ENCODE results near the gene SGF29. TPM values are rescaled to one million over a fixed set of nuclear protein-coding genes. Genes with fewer than 3 reads are reported as not detected.
"Not testable (repeated sequence)": the region's sequence is repeated elsewhere in the genome, so short reads cannot be mapped to it uniquely, and the experiment has no call there.

SGF29 gene
- total RNA-seq, 2 donors from 2014 or later: 42.4 to 60.0 TPM

GRCh38 chr16:28540346-28540745 is 13.4 kb upstream of the SGF29 start:
- H3K27ac Mint-ChIP-seq: no peak overlapping the region
- H3K27me3 Mint-ChIP-seq (ENCODE audit: low read depth): no peaks in the 10 kb centered on the region
- peaks cover 14% of the 10 kb centered on the region for H3K4me1 Mint-ChIP-seq (ENCODE audit: low read depth)
- no peak overlapping the region for H3K4me3 Mint-ChIP-seq
- H3K9me3 Mint-ChIP-seq: no peaks in the 10 kb centered on the region
- ATAC-seq (replicated peaks in 1 of 2) (no peak), DNase-seq (no peak)
- no peaks in the 10 kb centered on the region for H3K36me3 Mint-ChIP-seq (ENCODE audit: insufficient read depth in 2 of 2)

- Mint-ChIP-seq H3K9me3 (no peaks in the 10 kb centered on the region), H3K27ac (no peak overlapping the region), H3K27me3 (ENCODE audit: low read depth) (no peaks in the 10 kb centered on the region), H3K4me3 (no peak overlapping the region), H3K36me3 (ENCODE audit: insufficient read depth in 2 of 2) (no peaks in the 10 kb centered on the region), H3K4me1 (ENCODE audit: low read depth) (peaks cover 9% of the 10 kb centered on the region)
- no peak for ATAC-seq (replicated peaks in 1 of 2)
- DNase-seq: no peak
Measured at GRCh38 chr16:28542646-28543045, 11.1 kb upstream of the SGF29 start.

- DNase-seq: no peak
- no peaks in the 10 kb centered on the region for H3K27me3 Mint-ChIP-seq (ENCODE audit: low read depth)
- H3K27ac Mint-ChIP-seq: no peak overlapping the region
- H3K9me3 Mint-ChIP-seq: no peaks in the 10 kb centered on the region
- ATAC-seq (replicated peaks in 1 of 2): no peak
- H3K4me1 Mint-ChIP-seq (ENCODE audit: low read depth): peaks cover 9% of the 10 kb centered on the region
- no peaks in the 10 kb centered on the region for H3K36me3 Mint-ChIP-seq (ENCODE audit: insufficient read depth in 2 of 2)
- H3K4me3 Mint-ChIP-seq: no peak overlapping the region
Measured at GRCh38 chr16:28543072-28543471, 10.6 kb upstream of the SGF29 start.

GRCh38 chr16:28544998-28545397 is 8.7 kb upstream of the SGF29 start:
- H3K4me3 Mint-ChIP-seq: no peak overlapping the region
- H3K9me3 Mint-ChIP-seq: no peaks in the 10 kb centered on the region
- no peaks in the 10 kb centered on the region for H3K27me3 Mint-ChIP-seq (ENCODE audit: low read depth)
- peaks cover 9% of the 10 kb centered on the region for H3K4me1 Mint-ChIP-seq (ENCODE audit: low read depth)
- DNase-seq (no peak), ATAC-seq (replicated peaks in 1 of 2) (no peak)
- no peaks in the 10 kb centered on the region for H3K36me3 Mint-ChIP-seq (ENCODE audit: insufficient read depth in 2 of 2)
- H3K27ac Mint-ChIP-seq: no peak overlapping the region

- not testable (repeated sequence) for H3K9me3 Mint-ChIP-seq; ATAC-seq (replicated peaks in 1 of 2); H3K27me3 Mint-ChIP-seq (ENCODE audit: low read depth); H3K4me1 Mint-ChIP-seq (ENCODE audit: low read depth); H3K4me3 Mint-ChIP-seq; DNase-seq; H3K36me3 Mint-ChIP-seq (ENCODE audit: insufficient read depth in 2 of 2); H3K27ac Mint-ChIP-seq
Measured at GRCh38 chr16:28545964-28546363, 7.8 kb upstream of the SGF29 start.

- peaks cover 9% of the 10 kb centered on the region for H3K4me1 Mint-ChIP-seq (ENCODE audit: low read depth)
- H3K27ac Mint-ChIP-seq: no peak overlapping the region
- no peaks in the 10 kb centered on the region for H3K36me3 Mint-ChIP-seq (ENCODE audit: insufficient read depth in 2 of 2)
- H3K9me3 Mint-ChIP-seq: no peaks in the 10 kb centered on the region
- no peaks in the 10 kb centered on the region for H3K27me3 Mint-ChIP-seq (ENCODE audit: low read depth)
- H3K4me3 Mint-ChIP-seq: no peak overlapping the region
- no peak for DNase-seq
- no peak for ATAC-seq (replicated peaks in 1 of 2)
Measured at GRCh38 chr16:28546626-28547025, 7.1 kb upstream of the SGF29 start.

GRCh38 chr16:28548306-28548802 is 5.4 kb upstream of the SGF29 start:
- H3K9me3 Mint-ChIP-seq: no peaks in the 10 kb centered on the region
- H3K4me3 Mint-ChIP-seq: no peak overlapping the region
- no peak overlapping the region for H3K27ac Mint-ChIP-seq
- no peak for DNase-seq
- ATAC-seq (replicated peaks in 1 of 2): no peak
- H3K4me1 Mint-ChIP-seq (ENCODE audit: low read depth): peaks cover 8% of the 10 kb centered on the region
- H3K36me3 Mint-ChIP-seq (ENCODE audit: insufficient read depth in 2 of 2): no peaks in the 10 kb centered on the region
- no peaks in the 10 kb centered on the region for H3K27me3 Mint-ChIP-seq (ENCODE audit: low read depth)

- Mint-ChIP-seq H3K4me3 (peak overlapping the region in 1 of 2 donors; percentile 24), H3K9me3 (no peaks in the 10 kb centered on the region), H3K27me3 (ENCODE audit: low read depth) (no peaks in the 10 kb centered on the region), H3K4me1 (ENCODE audit: low read depth) (peaks cover 13% of the 10 kb centered on the region), H3K27ac (no peak overlapping the region), H3K36me3 (ENCODE audit: insufficient read depth in 2 of 2) (no peaks in the 10 kb centered on the region)
- ATAC-seq (replicated peaks in 1 of 2) (no peak), DNase-seq (no peak)
Measured at GRCh38 chr16:28549301-28549899, 4.3 kb upstream of the SGF29 start.

- H3K27me3 Mint-ChIP-seq (ENCODE audit: low read depth): no peaks in the 10 kb centered on the region
- H3K36me3 Mint-ChIP-seq (ENCODE audit: insufficient read depth in 2 of 2): peaks cover 5 to 16% of the 10 kb centered on the region in 2 donors
- peak overlapping the region; percentile 90 to 91 for H3K4me3 Mint-ChIP-seq
- H3K9me3 Mint-ChIP-seq: no peaks in the 10 kb centered on the region
- ATAC-seq (replicated peaks in 1 of 2) (no peak), DNase-seq (no peak)
- peak overlapping the region; percentile 66 for H3K27ac Mint-ChIP-seq
- H3K4me1 Mint-ChIP-seq (ENCODE audit: low read depth): peaks cover 55% of the 10 kb centered on the region
Measured at GRCh38 chr16:28554634-28555423, 1.1 kb downstream of the SGF29 start.

- H3K4me3 Mint-ChIP-seq: peak overlapping the region; percentile 63 to 91
- peaks cover 58% of the 10 kb centered on the region for H3K4me1 Mint-ChIP-seq (ENCODE audit: low read depth)
- peaks cover 5 to 17% of the 10 kb centered on the region in 2 donors for H3K36me3 Mint-ChIP-seq (ENCODE audit: insufficient read depth in 2 of 2)
- DNase-seq (peak; percentile 12 to 19), ATAC-seq (replicated peaks in 1 of 2) (peak; percentile 39 to 61)
- peak overlapping the region; percentile 27 for H3K27ac Mint-ChIP-seq
- no peaks in the 10 kb centered on the region for H3K27me3 Mint-ChIP-seq (ENCODE audit: low read depth)
- no peaks in the 10 kb centered on the region for H3K9me3 Mint-ChIP-seq
Measured at GRCh38 chr16:28555561-28555960, 1.8 kb downstream of the SGF29 start.

GRCh38 chr16:28556914-28557320 is 3.2 kb downstream of the SGF29 start:
- H3K4me3 Mint-ChIP-seq: no peak overlapping the region
- H3K9me3 Mint-ChIP-seq: no peaks in the 10 kb centered on the region
- peaks cover 58% of the 10 kb centered on the region for H3K4me1 Mint-ChIP-seq (ENCODE audit: low read depth)
- no peak for ATAC-seq (replicated peaks in 1 of 2)
- H3K27me3 Mint-ChIP-seq (ENCODE audit: low read depth): no peaks in the 10 kb centered on the region
- peaks cover 5 to 17% of the 10 kb centered on the region in 2 donors for H3K36me3 Mint-ChIP-seq (ENCODE audit: insufficient read depth in 2 of 2)
- peak overlapping the region; percentile 42 for H3K27ac Mint-ChIP-seq
- DNase-seq: no peak

GRCh38 chr16:28558456-28558855 is 4.7 kb downstream of the SGF29 start:
- Mint-ChIP-seq H3K9me3 (no peaks in the 10 kb centered on the region), H3K27ac (no peak overlapping the region), H3K4me1 (ENCODE audit: low read depth) (peaks cover 49% of the 10 kb centered on the region), H3K36me3 (ENCODE audit: insufficient read depth in 2 of 2) (peaks cover 5 to 17% of the 10 kb centered on the region in 2 donors), H3K4me3 (no peak overlapping the region), H3K27me3 (ENCODE audit: low read depth) (no peaks in the 10 kb centered on the region)
- DNase-seq (no peak), ATAC-seq (replicated peaks in 1 of 2) (no peak)

GRCh38 chr16:28561557-28562187 is 8.0 kb downstream of the SGF29 start:
- Mint-ChIP-seq H3K9me3 (peaks cover 2 to 3% of the 10 kb centered on the region in 2 donors), H3K36me3 (ENCODE audit: insufficient read depth in 2 of 2) (peaks cover 11 to 27% of the 10 kb centered on the region in 2 donors), H3K27ac (no peak overlapping the region), H3K4me1 (ENCODE audit: low read depth) (peaks cover 30% of the 10 kb centered on the region), H3K4me3 (no peak overlapping the region), H3K27me3 (ENCODE audit: low read depth) (no peaks in the 10 kb centered on the region)
- DNase-seq (no peak), ATAC-seq (replicated peaks in 1 of 2) (no peak)
